DND-41 (cell line): ENCODE measurements around the gene PAWR.

Source experiments
- ATAC-seq: fragments of 200-7000 bp; cut with Tn5 transposase; 3 replicates; pipeline ENCODE4 v1.9.1; 2021; ENCODE audit warnings: low read depth; ENCODE audit not compliant: insufficient read depth
- DNase-seq: peaks from one replicate; pipeline ENCODE4 v3.0.0-alpha.2; 2020
- H2AFZ ChIP-seq: 2 replicates; pipeline ENCODE4 v1.6.0; 2012; ENCODE audit warnings: low read depth, low read length
- H3K27ac ChIP-seq: 2 replicates; pipeline ENCODE4 v1.5.1; 2012; ENCODE audit warnings: low read length, inconsistent platforms
- H3K27me3 ChIP-seq: fragments of 200-600 bp; sonication (generic); 2 replicates; pipeline ENCODE4 v1.6.0; 2012; ENCODE audit warnings: low read length, mild to moderate bottlenecking, inconsistent platforms; ENCODE audit not compliant: insufficient read depth, poor library complexity
- H3K36me3 ChIP-seq: 2 replicates; pipeline ENCODE4 v1.5.1; 2012; ENCODE audit warnings: low read length, inconsistent platforms; ENCODE audit not compliant: insufficient read depth
- H3K4me1 ChIP-seq: 2 replicates; pipeline ENCODE4 v1.5.1; 2012; ENCODE audit warnings: mild to moderate bottlenecking, low read length; ENCODE audit not compliant: insufficient read depth
- H3K4me2 ChIP-seq: 2 replicates; pipeline ENCODE4 v1.6.0; 2012; ENCODE audit warnings: mild to moderate bottlenecking, moderate library complexity, low read length, inconsistent platforms; ENCODE audit not compliant: insufficient read depth
- H3K4me3 ChIP-seq, 2 experiments: fragments of 200-600 bp in 1 of 2; shearing (Covaris generic) in 1 of 2; 2 replicates each; pipeline ENCODE4 v1.5.1; 2012 to 2016; ENCODE audit warnings: inconsistent platforms in 2 of 2, low read length in 2 of 2, mild to moderate bottlenecking in 2 of 2, low read depth in 1 of 2, moderate library complexity in 1 of 2
- H3K79me2 ChIP-seq: 2 replicates; pipeline ENCODE4 v1.6.0; 2012; ENCODE audit warnings: low read length, inconsistent platforms; ENCODE audit not compliant: insufficient read depth
- H3K9ac ChIP-seq: 2 replicates; pipeline ENCODE4 v1.6.0; 2012; ENCODE audit warnings: low read depth, mild to moderate bottlenecking, inconsistent platforms, low read length, moderate library complexity
- H3K9me3 ChIP-seq: 2 replicates; pipeline ENCODE4 v1.5.1; 2012; ENCODE audit warnings: low read length, moderate library complexity, mild to moderate bottlenecking, inconsistent platforms; ENCODE audit not compliant: insufficient read depth, severe bottlenecking
- H4K20me1 ChIP-seq: 2 replicates; pipeline ENCODE4 v1.6.0; 2012; ENCODE audit warnings: low read length; ENCODE audit not compliant: insufficient read depth
- CTCF ChIP-seq: IDR thresholded peaks from 2 replicates; pipeline ENCODE4 v1.5.1; 2012; ENCODE audit warnings: borderline replicate concordance, low read length, moderate library complexity, mild to moderate bottlenecking; ENCODE audit not compliant: poor library complexity, severe bottlenecking; ENCODE audit errors: extremely low read depth
- EZH2 ChIP-seq: IDR thresholded peaks from 3 replicates; pipeline ENCODE4 v1.6.1; 2012; ENCODE audit warnings: borderline replicate concordance, low read depth, mild to moderate bottlenecking, moderate library complexity, low read length, inconsistent platforms; ENCODE audit not compliant: severe bottlenecking

Gene PAWR

GRCh38 chr12:79561401-79562132 is 129.2 kb downstream of the PAWR start:
- Histone ChIP-seq H3K4me3 (no peak overlapping the region), H3K79me2 (no peaks in the 10 kb centered on the region), H4K20me1 (no peaks in the 10 kb centered on the region), H3K36me3 (no peaks in the 10 kb centered on the region), H3K4me2 (no peak overlapping the region), H3K4me1 (no peaks in the 10 kb centered on the region), H3K9me3 (no peaks in the 10 kb centered on the region), H3K27me3 (no peaks in the 10 kb centered on the region), H2AFZ (no peak overlapping the region), H3K9ac (no peak overlapping the region), H3K27ac (no peak overlapping the region)
- DNase-seq (no peak), ATAC-seq (no peak)
- TF ChIP-seq CTCF: no peak
- TF ChIP-seq EZH2: no peak

- no peaks in the 10 kb centered on the region for H4K20me1 ChIP-seq
- no peak for ATAC-seq
- no peak overlapping the region for H2AFZ ChIP-seq
- no peaks in the 10 kb centered on the region for H3K79me2 ChIP-seq
- H3K9ac ChIP-seq: no peak overlapping the region
- no peaks in the 10 kb centered on the region for H3K4me1 ChIP-seq
- no peak overlapping the region for H3K4me2 ChIP-seq
- no peak for DNase-seq
- H3K4me3 ChIP-seq: no peak overlapping the region
- no peaks in the 10 kb centered on the region for H3K36me3 ChIP-seq
- no peak overlapping the region for H3K27ac ChIP-seq
- TF ChIP-seq CTCF (no peak), EZH2 (no peak)
- H3K27me3 ChIP-seq: no peaks in the 10 kb centered on the region
- H3K9me3 ChIP-seq: no peaks in the 10 kb centered on the region
Observed at GRCh38 chr12:79560225-79560889, 130.4 kb downstream of the PAWR start.

- Histone ChIP-seq H4K20me1 (no peaks in the 10 kb centered on the region), H3K36me3 (no peaks in the 10 kb centered on the region), H3K27me3 (no peaks in the 10 kb centered on the region), H3K9me3 (no peaks in the 10 kb centered on the region), H3K4me1 (no peaks in the 10 kb centered on the region), H3K27ac (no peak overlapping the region), H3K9ac (no peak overlapping the region), H3K79me2 (no peaks in the 10 kb centered on the region), H3K4me2 (no peak overlapping the region), H3K4me3 (no peak overlapping the region), H2AFZ (no peak overlapping the region)
- ATAC-seq (no peak), DNase-seq (no peak)
- TF ChIP-seq EZH2 (no peak), CTCF (no peak)
Observed at GRCh38 chr12:79559591-79559990, 131.2 kb downstream of the PAWR start.
